CD1c-positive myeloid dendritic cell (primary cell): ENCODE results near the gene HES3.

Experiments
- DNase-seq: peaks from one replicate; pipeline ENCODE4 v3.0.0-alpha.2; 2016; ENCODE audit errors: extremely low spot score

Gene HES3

GRCh38 chr1:6243993-6244392, at the start of gene HES3:
TSS of gene HES3 (plus strand) at chr1:6244179. CDS start at chr1:6244366, 187 bp downstream.
- no peak for DNase-seq

- no peak for DNase-seq
Observed at GRCh38 chr1:6197746-6198427, 46.1 kb upstream of the HES3 start.

GRCh38 chr1:6198646-6199297, 45.2 kb upstream of the HES3 start:
- DNase-seq: peak; percentile 15

- DNase-seq: peak; percentile 99
Observed at GRCh38 chr1:6199298-6200187, 44.4 kb upstream of the HES3 start, which contains the start of gene RPL22. TSS of gene RPL22 (minus strand) at chr1:6199595. CDS start at chr1:6199573, 22 bp downstream.

- no peak for DNase-seq
Observed at GRCh38 chr1:6200188-6200809, 43.7 kb upstream of the HES3 start.

GRCh38 chr1:6202256-6202655, 41.7 kb upstream of the HES3 start:
- DNase-seq: no peak

- DNase-seq: peak; percentile 66
Observed at GRCh38 chr1:6205849-6206519, 38.0 kb upstream of the HES3 start, which contains the start of gene RNF207. TSS of gene RNF207 (plus strand) at chr1:6206119. CDS start at chr1:6206536, 417 bp downstream.

- no peak for DNase-seq
Observed at GRCh38 chr1:6206520-6206855, 37.5 kb upstream of the HES3 start.

GRCh38 chr1:6207075-6207885, 36.7 kb upstream of the HES3 start:
- DNase-seq: no peak

- DNase-seq: no peak
Observed at GRCh38 chr1:6207921-6208320, 36.1 kb upstream of the HES3 start.

GRCh38 chr1:6208723-6209660, 35.0 kb upstream of the HES3 start:
- DNase-seq: peak; percentile 70

GRCh38 chr1:6209661-6210580, 34.1 kb upstream of the HES3 start:
- DNase-seq: no peak

GRCh38 chr1:6210591-6211355, 33.2 kb upstream of the HES3 start:
- no peak for DNase-seq

- no peak for DNase-seq
Observed at GRCh38 chr1:6211731-6212130, 32.2 kb upstream of the HES3 start.

- peak; percentile 46 for DNase-seq
Observed at GRCh38 chr1:6212193-6212959, 31.6 kb upstream of the HES3 start.

GRCh38 chr1:6218375-6219164, 25.4 kb upstream of the HES3 start:
- DNase-seq: no peak
